Activated CD8-positive, alpha-beta T cell treated with anti-CD3 and anti-CD28 coated beads for 36 hours (primary cell): ENCODE measurements around the gene KRTAP5-9. TPM values are rescaled to one million over a fixed set of nuclear protein-coding genes. Genes with fewer than 3 reads are reported as not detected.
"Not testable (repeated sequence)": the region's sequence is repeated elsewhere in the genome, so short reads cannot be mapped to it uniquely, and the experiment has no call there.

Experiments used
- ATAC-seq: fragments of 200-7000 bp; cut with Tn5 transposase; one replicate; pipeline ENCODE4 v1.10.0; 2021; ENCODE audit warnings: mild to moderate bottlenecking, moderate library complexity
- CTCF ChIA-PET: fragments of 350-600 bp; sonication (Branson Sonifier 250); formaldehyde crosslinking; loops from one replicate; lab custom pipeline; 2021; ENCODE audit warnings: antibody characterized with exemption; lab: Charles Lee
- POLR2A ChIA-PET: fragments of 350-600 bp; sonication (Branson Sonifier 250); formaldehyde crosslinking; loops from one replicate; lab custom pipeline; 2021; ENCODE audit warnings: antibody characterized with exemption; lab: Charles Lee
- DNase-seq: peaks from one replicate; pipeline ENCODE4 v3.0.0-alpha.2; 2020
- H3K27ac Mint-ChIP-seq: one replicate; pipeline ENCODE4 v1.8.0; 2021; ENCODE audit warnings: mild to moderate bottlenecking, mixed read lengths
- H3K27me3 Mint-ChIP-seq: one replicate; pipeline ENCODE4 v1.8.0; 2021; ENCODE audit warnings: mixed read lengths
- H3K36me3 Mint-ChIP-seq: one replicate; pipeline ENCODE4 v1.8.0; 2021; ENCODE audit warnings: low read depth, mixed read lengths
- H3K4me1 Mint-ChIP-seq: one replicate; pipeline ENCODE4 v1.8.0; 2021; ENCODE audit warnings: low read depth, mixed read lengths
- H3K4me3 Mint-ChIP-seq: one replicate; pipeline ENCODE4 v1.8.0; 2021; ENCODE audit warnings: mild to moderate bottlenecking, moderate library complexity, mixed read lengths
- H3K9me3 Mint-ChIP-seq: one replicate; pipeline ENCODE4 v1.8.0; 2021; ENCODE audit warnings: mixed read lengths
- intact Hi-C: fragments of 100-400 bp; cut with micrococcal nuclease; formaldehyde crosslinking; loops from one replicate; pipeline ENCODE4 v1.10.0; 2022
- total RNA-seq, 2 experiments: library from RNA; stranded (reverse); gene quantifications; one replicate each; pipeline ENCODE4 v1.2.3, GENCODE V29; 2021
- TF ChIP-seq, protein P1 (sequence below): fragments of 200-600 bp; IDR thresholded peaks from one replicate; pipeline ENCODE4 v1.8.0; 2022; ENCODE audit warnings: antibody characterized with exemption, mild to moderate bottlenecking

Gene KRTAP5-9
- total RNA-seq, 2 experiments from 2014 or later: not detected

DNA sequence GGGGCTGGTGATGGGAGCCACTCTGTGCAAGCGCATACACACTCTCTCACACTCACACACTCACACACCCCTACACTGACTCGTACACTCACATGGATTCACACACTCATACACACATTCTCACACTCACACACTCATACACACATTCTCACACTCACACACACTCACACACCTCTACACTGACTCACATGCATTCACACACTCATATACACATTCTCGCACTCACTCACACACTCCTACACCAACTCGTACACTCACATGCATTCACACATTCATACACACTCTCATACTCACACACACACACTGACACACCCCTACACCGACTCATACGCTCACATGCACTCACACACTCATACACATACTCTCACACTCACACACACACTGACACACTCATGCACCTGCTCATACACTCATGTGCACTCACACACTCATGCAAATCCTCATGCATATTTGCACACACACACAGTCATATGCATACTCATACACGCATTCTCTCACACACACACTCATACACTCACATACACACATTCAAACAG, 29.3 kb downstream of the KRTAP5-9 start:
- DNase-seq: no peak
- ATAC-seq: no peak
- intact Hi-C loops: no loop called here
- Mint-ChIP-seq H3K4me1 (peaks cover 4% of the 10 kb centered on the region), H3K27me3 (peaks cover 8% of the 10 kb centered on the region), H3K4me3 (no peak overlapping the region), H3K36me3 (no peaks in the 10 kb centered on the region), H3K9me3 (no peaks in the 10 kb centered on the region), H3K27ac (no peak overlapping the region)
- ChIA-PET CTCF (no interaction called here), POLR2A (no interaction called here)
- TF ChIP-seq, protein P1, sequence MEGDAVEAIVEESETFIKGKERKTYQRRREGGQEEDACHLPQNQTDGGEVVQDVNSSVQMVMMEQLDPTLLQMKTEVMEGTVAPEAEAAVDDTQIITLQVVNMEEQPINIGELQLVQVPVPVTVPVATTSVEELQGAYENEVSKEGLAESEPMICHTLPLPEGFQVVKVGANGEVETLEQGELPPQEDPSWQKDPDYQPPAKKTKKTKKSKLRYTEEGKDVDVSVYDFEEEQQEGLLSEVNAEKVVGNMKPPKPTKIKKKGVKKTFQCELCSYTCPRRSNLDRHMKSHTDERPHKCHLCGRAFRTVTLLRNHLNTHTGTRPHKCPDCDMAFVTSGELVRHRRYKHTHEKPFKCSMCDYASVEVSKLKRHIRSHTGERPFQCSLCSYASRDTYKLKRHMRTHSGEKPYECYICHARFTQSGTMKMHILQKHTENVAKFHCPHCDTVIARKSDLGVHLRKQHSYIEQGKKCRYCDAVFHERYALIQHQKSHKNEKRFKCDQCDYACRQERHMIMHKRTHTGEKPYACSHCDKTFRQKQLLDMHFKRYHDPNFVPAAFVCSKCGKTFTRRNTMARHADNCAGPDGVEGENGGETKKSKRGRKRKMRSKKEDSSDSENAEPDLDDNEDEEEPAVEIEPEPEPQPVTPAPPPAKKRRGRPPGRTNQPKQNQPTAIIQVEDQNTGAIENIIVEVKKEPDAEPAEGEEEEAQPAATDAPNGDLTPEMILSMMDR: no peak

DNA sequence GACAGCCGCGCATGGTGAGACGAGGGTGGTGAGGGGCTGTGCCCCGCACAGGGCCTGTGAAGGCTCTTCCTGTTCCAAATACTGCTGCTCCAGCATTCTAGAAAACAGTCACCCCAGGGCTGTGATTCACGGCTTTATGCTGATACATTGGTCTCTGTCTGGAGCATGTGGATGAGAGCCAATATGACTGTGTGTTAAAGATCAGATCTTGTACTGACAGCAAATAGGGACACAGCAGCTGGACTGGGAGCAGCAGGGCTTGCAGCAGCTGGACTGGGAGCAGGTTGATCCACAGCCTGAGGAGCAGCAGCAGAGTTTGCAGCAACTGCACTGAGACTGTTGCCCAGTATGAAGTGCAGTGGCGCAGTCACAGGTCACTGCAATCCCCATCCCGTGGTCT, 31.3 kb downstream of the KRTAP5-9 start:
- CTCF ChIA-PET, H3K4me3 Mint-ChIP-seq, H3K27ac Mint-ChIP-seq, POLR2A ChIA-PET, H3K9me3 Mint-ChIP-seq, H3K36me3 Mint-ChIP-seq, H3K4me1 Mint-ChIP-seq, ATAC-seq, intact Hi-C loops, H3K27me3 Mint-ChIP-seq, DNase-seq: not testable (repeated sequence)

DNA sequence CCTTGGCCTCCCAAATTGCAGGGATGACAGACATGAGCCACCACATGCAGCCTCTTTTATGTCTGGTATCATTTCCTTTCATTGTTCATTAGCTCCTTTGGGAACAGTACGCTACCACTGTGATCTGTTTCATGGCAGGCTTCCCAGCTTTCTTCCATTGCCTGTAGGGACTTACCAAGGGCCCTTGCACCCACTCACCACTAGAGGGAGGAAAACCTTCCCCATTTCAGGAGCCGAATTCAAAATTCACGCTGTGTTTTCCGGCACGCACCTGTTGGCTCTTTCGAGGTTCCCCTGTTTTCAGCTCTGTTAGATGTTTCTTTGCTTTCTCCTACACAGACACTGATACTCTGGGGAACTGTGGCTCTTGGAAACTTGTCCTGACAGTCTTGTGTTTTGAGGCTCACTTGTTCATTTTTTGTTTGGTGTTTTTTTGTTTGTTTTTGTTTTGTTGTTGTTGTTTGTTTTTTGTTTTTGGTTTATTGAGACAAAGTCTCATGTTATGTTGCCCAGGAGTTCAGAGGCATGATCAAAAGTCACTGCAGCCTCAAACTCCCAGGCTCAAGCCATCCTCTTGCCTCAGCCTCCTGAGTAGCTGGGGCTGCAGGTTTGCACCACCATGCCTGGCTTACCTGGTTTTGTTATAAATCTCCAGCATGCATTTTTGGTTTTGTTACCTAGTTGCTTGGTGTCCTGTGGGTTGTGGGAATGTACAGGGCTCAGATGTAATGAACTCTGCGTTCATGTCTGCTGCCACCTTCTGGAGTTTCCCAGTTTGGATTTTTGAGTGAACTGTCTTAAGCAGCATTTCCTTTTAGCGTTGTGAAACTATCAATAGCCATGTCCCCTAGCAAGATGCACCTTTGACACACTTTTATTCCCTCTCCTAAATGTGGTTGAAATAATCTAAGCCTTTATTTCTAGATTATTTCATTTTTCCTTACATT, 32.1 kb downstream of the KRTAP5-9 start:
- CTCF ChIA-PET: no interaction called here
- POLR2A ChIA-PET: no interaction called here
- no peak for ATAC-seq

DNA sequence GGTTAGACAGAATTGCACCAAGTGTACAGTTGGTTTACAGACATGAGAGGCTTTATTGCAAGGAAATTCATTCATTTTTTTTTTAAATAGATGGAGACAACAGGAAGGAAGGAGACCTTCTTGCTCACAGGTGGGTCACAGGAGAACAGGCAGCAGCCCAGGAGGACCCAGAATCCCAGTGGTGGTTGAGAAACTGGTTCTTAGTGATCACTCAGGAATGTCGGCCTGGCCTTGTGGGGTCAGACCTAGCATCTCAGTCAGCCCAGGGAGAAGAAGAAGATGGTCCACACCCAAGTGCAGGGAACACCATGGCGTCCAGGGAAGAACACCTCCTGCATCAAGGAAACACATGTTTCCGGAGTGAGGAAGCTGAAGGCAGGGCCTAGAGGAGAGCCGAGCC, 33.6 kb downstream of the KRTAP5-9 start:
- Mint-ChIP-seq H3K36me3 (no peaks in the 10 kb centered on the region), H3K27ac (no peak overlapping the region), H3K4me1 (peaks cover 4% of the 10 kb centered on the region), H3K4me3 (no peak overlapping the region), H3K27me3 (peaks cover 15% of the 10 kb centered on the region), H3K9me3 (no peaks in the 10 kb centered on the region)
- POLR2A ChIA-PET: no interaction called here
- TF ChIP-seq, protein P1: no peak
- CTCF ChIA-PET: no interaction called here
- intact Hi-C loops: no loop called here
- no peak for DNase-seq
- no peak for ATAC-seq

More for the DNA sequence above, 32.1 kb downstream of the KRTAP5-9 start:
- H3K9me3 Mint-ChIP-seq: no peaks in the 10 kb centered on the region
- no peak overlapping the region for H3K4me3 Mint-ChIP-seq
- no peak overlapping the region for H3K27ac Mint-ChIP-seq
- H3K36me3 Mint-ChIP-seq: no peaks in the 10 kb centered on the region
- peaks cover 12% of the 10 kb centered on the region for H3K27me3 Mint-ChIP-seq
- H3K4me1 Mint-ChIP-seq: peaks cover 4% of the 10 kb centered on the region
- intact Hi-C loops: no loop called here
- TF ChIP-seq, protein P1: peak; percentile 72
- peak; percentile 28 for DNase-seq

DNA sequence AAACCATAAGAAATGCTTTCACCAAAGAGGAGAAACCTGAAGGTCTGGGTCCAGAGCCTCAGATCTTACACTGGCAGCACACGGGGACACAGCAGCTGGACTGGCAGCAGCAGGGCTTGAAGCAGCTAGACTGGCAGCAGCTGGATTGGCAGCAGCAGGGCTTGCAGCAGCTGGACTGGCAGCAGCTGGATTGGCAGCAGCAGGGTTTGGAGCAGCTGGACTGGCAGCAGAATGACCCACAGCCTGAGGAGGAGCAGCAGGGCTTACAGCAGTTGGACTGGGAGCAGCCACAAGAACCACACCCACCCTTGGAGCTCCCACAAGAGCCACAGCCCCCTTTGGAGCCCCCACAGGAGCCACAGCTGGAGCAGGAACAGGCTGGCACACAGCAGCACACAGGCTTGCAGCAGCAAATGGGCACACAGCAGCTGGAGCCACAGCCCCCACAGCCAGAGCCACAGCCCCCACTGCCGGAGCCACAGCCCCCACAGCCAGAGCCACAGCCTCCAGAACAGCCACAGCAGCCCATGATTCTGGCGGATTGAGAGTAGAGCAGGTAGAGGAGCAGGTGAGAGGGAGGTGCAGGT, 34.2 kb downstream of the KRTAP5-9 start, which contains the start of gene KRTAP5-11:
Gene KRTAP5-11, minus strand, starts transcription at position 567 of the 587 bp plus-strand sequence. Its CDS starts 38 bp downstream, at position 529.
- H3K9me3 Mint-ChIP-seq: no peaks in the 10 kb centered on the region
- intact Hi-C loops: no loop called here
- no peak for ATAC-seq

DNA sequence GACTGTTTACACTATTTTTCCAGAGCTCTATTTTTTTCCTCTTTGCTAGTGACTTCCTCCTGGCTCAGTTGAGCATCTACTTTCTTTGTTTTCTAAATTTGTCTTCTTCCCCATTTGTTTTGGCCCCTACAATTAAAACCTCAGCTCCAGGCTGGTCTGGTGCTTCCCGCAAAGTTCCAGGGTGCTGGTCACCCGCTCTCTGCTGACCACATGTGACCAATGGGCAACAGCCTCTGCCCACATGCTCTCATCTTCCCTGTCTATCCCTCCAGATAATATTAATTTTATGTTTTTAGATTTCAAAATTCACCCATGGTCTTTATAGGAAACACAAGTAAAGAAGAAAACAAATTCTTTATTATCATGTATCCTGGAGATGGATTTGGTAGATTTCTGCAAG, 34.7 kb downstream of the KRTAP5-9 start:
- H3K27ac Mint-ChIP-seq, H3K9me3 Mint-ChIP-seq, ATAC-seq, intact Hi-C loops, DNase-seq, H3K4me3 Mint-ChIP-seq, POLR2A ChIA-PET, H3K36me3 Mint-ChIP-seq, H3K4me1 Mint-ChIP-seq, CTCF ChIA-PET: not testable (repeated sequence)
- H3K27me3 Mint-ChIP-seq: peaks cover 15% of the 10 kb centered on the region

More for the DNA sequence above, 34.2 kb downstream of the KRTAP5-9 start, which contains the start of gene KRTAP5-11:
- H3K36me3 Mint-ChIP-seq: no peaks in the 10 kb centered on the region
- H3K27ac Mint-ChIP-seq: no peak within 1 kb of the TSS
- CTCF ChIA-PET: no interaction called here
- DNase-seq: no peak
- POLR2A ChIA-PET: no interaction called here
- H3K4me1 Mint-ChIP-seq: peaks cover 4% of the 10 kb centered on the region
- no peak within 1 kb of the TSS for H3K4me3 Mint-ChIP-seq
- TF ChIP-seq, protein P1: no peak
- H3K27me3 Mint-ChIP-seq: peaks cover 15% of the 10 kb centered on the region

DNA sequence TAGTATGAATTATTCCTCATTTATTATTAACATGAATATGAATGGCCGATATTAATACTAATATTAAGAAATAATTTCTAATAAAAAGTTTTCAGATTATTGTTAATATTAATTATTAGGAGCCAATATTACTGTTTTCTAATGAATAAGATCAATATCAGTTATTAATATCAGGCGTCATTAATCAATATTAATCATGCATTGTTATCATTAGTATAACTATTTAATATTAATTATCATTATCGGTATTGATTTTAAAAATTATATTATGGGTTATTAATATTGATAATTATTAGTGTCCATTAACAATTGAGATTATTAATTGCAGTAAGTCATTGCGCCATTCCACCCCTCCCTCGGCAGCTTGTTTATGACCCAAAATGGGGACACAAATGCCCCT, 37.5 kb downstream of the KRTAP5-9 start:
- POLR2A ChIA-PET, H3K9me3 Mint-ChIP-seq, intact Hi-C loops, H3K27ac Mint-ChIP-seq, H3K36me3 Mint-ChIP-seq, H3K4me1 Mint-ChIP-seq, H3K4me3 Mint-ChIP-seq, ATAC-seq, DNase-seq: not testable (repeated sequence)
- CTCF ChIA-PET: interaction anchor here (1.5 kb wide), 1 partner anchor 19 kb away, joined by 3 read pairs; no protein-coding TSS in a partner anchor
- H3K27me3 Mint-ChIP-seq: peaks cover 13% of the 10 kb centered on the region

DNA sequence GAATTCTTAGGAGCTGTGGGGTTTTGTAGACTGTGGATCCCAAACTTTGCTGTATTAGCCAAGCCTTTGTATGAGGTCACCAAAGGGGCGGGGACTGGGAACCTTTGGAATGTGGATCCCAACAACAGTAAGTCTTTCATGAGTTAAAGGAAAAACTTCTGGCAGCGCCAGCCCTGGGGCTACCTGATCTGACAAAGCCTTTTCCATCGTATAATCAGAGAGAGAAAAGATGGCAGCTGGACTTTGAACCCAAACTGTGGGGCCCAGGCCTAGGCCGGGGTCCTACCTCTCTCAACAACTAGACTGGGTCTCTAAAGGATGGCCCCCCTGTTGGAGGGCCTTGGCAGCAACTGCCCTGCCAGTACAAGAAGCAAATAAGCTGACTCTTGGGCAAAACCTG, 40.1 kb downstream of the KRTAP5-9 start:
- CTCF ChIA-PET, POLR2A ChIA-PET: not testable (repeated sequence)

More for the DNA sequence above, 40.1 kb downstream of the KRTAP5-9 start:
- H3K27ac Mint-ChIP-seq, H3K9me3 Mint-ChIP-seq, ATAC-seq, H3K36me3 Mint-ChIP-seq, intact Hi-C loops, H3K4me1 Mint-ChIP-seq, H3K27me3 Mint-ChIP-seq, DNase-seq, H3K4me3 Mint-ChIP-seq: not testable (repeated sequence)
